Measurements from ENCODE around the gene VARS2. TPM values are rescaled to one million over a fixed set of nuclear protein-coding genes. Genes with fewer than 3 reads are reported as not detected.

Gene VARS2
- polyA plus RNA-seq, 1 donor (not counting 4 experiments of a cell fraction or from before 2014, with no cell fraction given): 13.8 TPM

GRCh38 chr6:30962716-30963115, 48.7 kb downstream of the VARS2 start:
- H3K4me1 ChIP-seq (ENCODE audit: control insufficient read depth, extremely low read depth, insufficient read depth, low read length): peaks cover 5% of the 10 kb centered on the region
- DNase-seq (ENCODE audit: low read depth, low spot score) (no peak), FAIRE-seq (no peak)
- no peaks in the 10 kb centered on the region for H3K79me2 ChIP-seq (ENCODE audit: control insufficient read depth, insufficient read depth, low read length)
- dilution Hi-C loops (cut with MboI; ENCODE audit: extremely low pct_ligation_motif_present, low sequenced_read_pairs): no loop called here
- no peak overlapping the region for H3K27ac ChIP-seq (ENCODE audit: control insufficient read depth, insufficient read depth, low read length)
- no peak overlapping the region for H3K4me3 ChIP-seq (ENCODE audit: control insufficient read depth in 2 of 3, extremely low read depth in 1 of 3, insufficient read depth in 2 of 3, low read depth in 1 of 3, low read length in 3 of 3)
- no peak overlapping the region for H3K4me2 ChIP-seq (ENCODE audit: control insufficient read depth, extremely low read depth, insufficient read depth, low read depth, low read length)
- no peak overlapping the region for H3K9ac ChIP-seq (ENCODE audit: control insufficient read depth, extremely low read depth, insufficient read depth, low read length)
- H3K27me3 ChIP-seq (ENCODE audit: control insufficient read depth, extremely low read depth, insufficient read depth, low read length): no peaks in the 10 kb centered on the region
- H4K20me1 ChIP-seq (ENCODE audit: control insufficient read depth, extremely low read depth, insufficient read depth, low read length): no peaks in the 10 kb centered on the region
- no peaks in the 10 kb centered on the region for H3K9me3 ChIP-seq (ENCODE audit: control insufficient read depth, low read depth, low read length)
- H3K36me3 ChIP-seq (ENCODE audit: control insufficient read depth in 2 of 2, extremely low read depth in 1 of 2, insufficient read depth in 2 of 2, low read length in 2 of 2): no peaks in the 10 kb centered on the region
- no peaks in the 10 kb centered on the region for H3K9me1 ChIP-seq (ENCODE audit: control insufficient read depth, extremely low read depth, insufficient read depth, low read length)
- TF ChIP-seq EZH2 (IDR thresholded peaks at IDR 0.05; ENCODE audit: low read length): no peak
- TF ChIP-seq, protein P1, sequence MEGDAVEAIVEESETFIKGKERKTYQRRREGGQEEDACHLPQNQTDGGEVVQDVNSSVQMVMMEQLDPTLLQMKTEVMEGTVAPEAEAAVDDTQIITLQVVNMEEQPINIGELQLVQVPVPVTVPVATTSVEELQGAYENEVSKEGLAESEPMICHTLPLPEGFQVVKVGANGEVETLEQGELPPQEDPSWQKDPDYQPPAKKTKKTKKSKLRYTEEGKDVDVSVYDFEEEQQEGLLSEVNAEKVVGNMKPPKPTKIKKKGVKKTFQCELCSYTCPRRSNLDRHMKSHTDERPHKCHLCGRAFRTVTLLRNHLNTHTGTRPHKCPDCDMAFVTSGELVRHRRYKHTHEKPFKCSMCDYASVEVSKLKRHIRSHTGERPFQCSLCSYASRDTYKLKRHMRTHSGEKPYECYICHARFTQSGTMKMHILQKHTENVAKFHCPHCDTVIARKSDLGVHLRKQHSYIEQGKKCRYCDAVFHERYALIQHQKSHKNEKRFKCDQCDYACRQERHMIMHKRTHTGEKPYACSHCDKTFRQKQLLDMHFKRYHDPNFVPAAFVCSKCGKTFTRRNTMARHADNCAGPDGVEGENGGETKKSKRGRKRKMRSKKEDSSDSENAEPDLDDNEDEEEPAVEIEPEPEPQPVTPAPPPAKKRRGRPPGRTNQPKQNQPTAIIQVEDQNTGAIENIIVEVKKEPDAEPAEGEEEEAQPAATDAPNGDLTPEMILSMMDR (optimal IDR thresholded peaks at IDR 0.05 in 1 of 3, IDR thresholded peaks at IDR 0.05 in 1 of 3, conservative IDR thresholded peaks at IDR 0.05 in 1 of 3; ENCODE audit: extremely low read depth in 1 of 3, insufficient read depth in 2 of 3, low read length in 3 of 3): no peak
- no peak overlapping the region for H2AFZ ChIP-seq (ENCODE audit: control insufficient read depth, low read length)

- H3K79me2 ChIP-seq (ENCODE audit: control insufficient read depth, insufficient read depth, low read length): no peaks in the 10 kb centered on the region
- dilution Hi-C loops (cut with MboI; ENCODE audit: extremely low pct_ligation_motif_present, low sequenced_read_pairs): no loop called here
- H3K9me3 ChIP-seq (ENCODE audit: control insufficient read depth, low read depth, low read length): no peaks in the 10 kb centered on the region
- H3K9me1 ChIP-seq (ENCODE audit: control insufficient read depth, extremely low read depth, insufficient read depth, low read length): no peaks in the 10 kb centered on the region
- TF ChIP-seq, protein P1 (optimal IDR thresholded peaks at IDR 0.05 in 1 of 3, IDR thresholded peaks at IDR 0.05 in 1 of 3, conservative IDR thresholded peaks at IDR 0.05 in 1 of 3; ENCODE audit: extremely low read depth in 1 of 3, insufficient read depth in 2 of 3, low read length in 3 of 3): no peak
- no peak for TF ChIP-seq EZH2 (IDR thresholded peaks at IDR 0.05; ENCODE audit: low read length)
- H3K4me2 ChIP-seq (ENCODE audit: control insufficient read depth, extremely low read depth, insufficient read depth, low read depth, low read length): no peak overlapping the region
- no peak for DNase-seq (ENCODE audit: low read depth, low spot score)
- FAIRE-seq: peak; percentile 81
- H4K20me1 ChIP-seq (ENCODE audit: control insufficient read depth, extremely low read depth, insufficient read depth, low read length): no peaks in the 10 kb centered on the region
- H2AFZ ChIP-seq (ENCODE audit: control insufficient read depth, low read length): no peak overlapping the region
- H3K9ac ChIP-seq (ENCODE audit: control insufficient read depth, extremely low read depth, insufficient read depth, low read length): no peak overlapping the region
- H3K27me3 ChIP-seq (ENCODE audit: control insufficient read depth, extremely low read depth, insufficient read depth, low read length): no peaks in the 10 kb centered on the region
- no peak overlapping the region for H3K4me3 ChIP-seq (ENCODE audit: control insufficient read depth in 2 of 3, extremely low read depth in 1 of 3, insufficient read depth in 2 of 3, low read depth in 1 of 3, low read length in 3 of 3)
- H3K4me1 ChIP-seq (ENCODE audit: control insufficient read depth, extremely low read depth, insufficient read depth, low read length): peaks cover 5% of the 10 kb centered on the region
- no peak overlapping the region for H3K27ac ChIP-seq (ENCODE audit: control insufficient read depth, insufficient read depth, low read length)
- no peaks in the 10 kb centered on the region for H3K36me3 ChIP-seq (ENCODE audit: control insufficient read depth in 2 of 2, extremely low read depth in 1 of 2, insufficient read depth in 2 of 2, low read length in 2 of 2)
Observed at GRCh38 chr6:30963641-30964040, 49.6 kb downstream of the VARS2 start.

All from keratinocyte (primary cell).